Upper lobe of left lung (tissue), 4 donors: Measurements from ENCODE around the gene RBM33.

Source experiments
- EP300 ChIP-seq, 4 donors: sonication (generic); formaldehyde crosslinking; IDR thresholded peaks; one replicate each; pipeline ENCODE4 v1.5.1; 2017; ENCODE audit warnings: antibody characterized with exemption in 4 of 4, control low read depth in 2 of 4
- POLR2A ChIP-seq, 4 donors: fragments of 450-650 bp; IDR thresholded peaks; one replicate each; pipeline ENCODE4 v1.5.1; 2016 to 2017; ENCODE audit warnings: antibody characterized with exemption in 4 of 4, mild to moderate bottlenecking in 2 of 4
- POLR2AphosphoS5 ChIP-seq, 2 donors: sonication (generic); formaldehyde crosslinking; IDR thresholded peaks; one replicate each; pipeline ENCODE4 v1.5.1; 2017; ENCODE audit warnings: antibody characterized with exemption in 2 of 2
- TF ChIP-seq, protein P1 (sequence below), 6 experiments: fragments of 450-650 bp in 4 of 6; fragments of 200-600 bp in 2 of 6; sonication (generic) in 2 of 6; IDR thresholded peaks; one replicate each; pipeline ENCODE4 v1.5.1; 2016 to 2019; ENCODE audit warnings: antibody characterized with exemption in 6 of 6

DNA sequence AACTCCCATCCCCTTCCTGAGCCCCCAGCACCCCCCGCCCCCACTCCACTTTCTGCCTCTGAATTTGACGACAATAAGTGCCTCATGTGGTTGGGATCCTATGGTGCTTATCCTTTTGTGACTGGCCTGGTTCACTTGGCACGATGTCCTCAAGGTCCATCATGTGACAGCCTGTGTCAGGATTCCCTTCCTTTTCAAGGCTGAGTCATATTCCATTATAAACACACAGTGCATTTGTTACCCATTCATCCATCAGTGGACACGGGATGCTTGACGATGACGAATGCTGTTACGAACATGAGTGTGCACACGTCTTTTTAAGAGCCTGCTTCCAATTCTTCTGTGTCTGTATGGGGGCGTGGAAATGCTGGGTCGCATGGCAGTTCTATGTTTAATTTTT lies 141.1 kb downstream of the RBM33 start:
- TF ChIP-seq, protein P1, sequence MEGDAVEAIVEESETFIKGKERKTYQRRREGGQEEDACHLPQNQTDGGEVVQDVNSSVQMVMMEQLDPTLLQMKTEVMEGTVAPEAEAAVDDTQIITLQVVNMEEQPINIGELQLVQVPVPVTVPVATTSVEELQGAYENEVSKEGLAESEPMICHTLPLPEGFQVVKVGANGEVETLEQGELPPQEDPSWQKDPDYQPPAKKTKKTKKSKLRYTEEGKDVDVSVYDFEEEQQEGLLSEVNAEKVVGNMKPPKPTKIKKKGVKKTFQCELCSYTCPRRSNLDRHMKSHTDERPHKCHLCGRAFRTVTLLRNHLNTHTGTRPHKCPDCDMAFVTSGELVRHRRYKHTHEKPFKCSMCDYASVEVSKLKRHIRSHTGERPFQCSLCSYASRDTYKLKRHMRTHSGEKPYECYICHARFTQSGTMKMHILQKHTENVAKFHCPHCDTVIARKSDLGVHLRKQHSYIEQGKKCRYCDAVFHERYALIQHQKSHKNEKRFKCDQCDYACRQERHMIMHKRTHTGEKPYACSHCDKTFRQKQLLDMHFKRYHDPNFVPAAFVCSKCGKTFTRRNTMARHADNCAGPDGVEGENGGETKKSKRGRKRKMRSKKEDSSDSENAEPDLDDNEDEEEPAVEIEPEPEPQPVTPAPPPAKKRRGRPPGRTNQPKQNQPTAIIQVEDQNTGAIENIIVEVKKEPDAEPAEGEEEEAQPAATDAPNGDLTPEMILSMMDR (IDR thresholded peaks at IDR 0.05): no peak
- TF ChIP-seq EP300 (IDR thresholded peaks at IDR 0.05) (no peak), POLR2A (IDR thresholded peaks at IDR 0.05) (no peak), POLR2AphosphoS5 (IDR thresholded peaks at IDR 0.05) (no peak)
